T-helper 2 cell treated with Interferon-gamma antibody and Interleukin-4, amounts not matched to agents 5 μg/mL and 100 μg/mL, for 36 hours (primary cell): ENCODE results near the gene GALNT2.

Experiments used
- DNase-seq: peaks from one replicate; pipeline ENCODE4 v3.0.0; 2021; ENCODE audit warnings: low spot score
- H3K27ac Mint-ChIP-seq: one replicate; pipeline ENCODE4 v1.8.0; 2021; ENCODE audit warnings: mild to moderate bottlenecking, mixed read lengths
- H3K27me3 Mint-ChIP-seq: one replicate; pipeline ENCODE4 v1.8.0; 2021; ENCODE audit warnings: low read depth, mixed read lengths
- H3K36me3 Mint-ChIP-seq: one replicate; pipeline ENCODE4 v1.8.0; 2021; ENCODE audit warnings: low read depth, mixed read lengths
- H3K4me1 Mint-ChIP-seq: one replicate; pipeline ENCODE4 v1.8.0; 2021; ENCODE audit warnings: low read depth, mixed read lengths
- H3K4me3 Mint-ChIP-seq: one replicate; pipeline ENCODE4 v1.8.0; 2022; ENCODE audit warnings: mild to moderate bottlenecking, moderate library complexity, mixed read lengths
- H3K9me3 Mint-ChIP-seq: one replicate; pipeline ENCODE4 v1.8.0; 2021; ENCODE audit warnings: mixed read lengths

Gene GALNT2

GRCh38 chr1:230262867-230263567, 196.0 kb downstream of the GALNT2 start:
- H3K36me3 Mint-ChIP-seq: peaks cover 17% of the 10 kb centered on the region
- no peak overlapping the region for H3K4me3 Mint-ChIP-seq
- no peak for DNase-seq
- no peaks in the 10 kb centered on the region for H3K27me3 Mint-ChIP-seq
- H3K9me3 Mint-ChIP-seq: no peaks in the 10 kb centered on the region
- H3K4me1 Mint-ChIP-seq: peaks cover 1% of the 10 kb centered on the region
- H3K27ac Mint-ChIP-seq: no peak overlapping the region

DNA sequence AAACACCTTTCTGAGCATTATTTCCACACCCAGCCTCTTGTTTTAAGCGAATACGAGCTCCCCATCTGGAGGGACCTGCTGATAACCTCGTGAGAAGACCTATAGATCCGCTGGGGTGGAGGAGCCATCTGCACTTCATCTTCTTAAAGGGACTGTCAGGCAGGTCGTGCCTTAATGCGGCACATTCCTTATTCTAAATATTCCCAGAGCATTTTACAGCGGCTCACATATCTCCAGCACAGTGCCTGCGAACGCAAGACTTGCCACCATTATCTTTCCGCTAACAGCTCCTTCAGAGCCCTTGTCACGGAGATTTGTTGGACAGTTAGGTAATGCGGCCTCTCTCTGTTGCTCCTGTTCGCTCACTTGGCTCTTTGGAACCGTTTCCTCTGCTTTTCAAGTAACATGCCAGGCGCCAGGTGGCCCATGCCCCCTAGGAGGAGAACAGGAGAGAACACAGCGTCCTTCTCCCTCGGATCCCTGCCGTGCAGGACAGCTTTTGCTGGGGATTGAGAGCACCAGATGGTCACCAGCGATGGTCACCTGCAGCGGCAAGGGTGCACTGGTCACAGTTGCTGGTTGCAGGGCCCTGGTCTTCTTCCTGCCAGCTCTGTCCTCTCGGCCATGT, 196.6 kb downstream of the GALNT2 start:
- no peak overlapping the region for H3K27ac Mint-ChIP-seq
- H3K9me3 Mint-ChIP-seq: no peaks in the 10 kb centered on the region
- peaks cover 3% of the 10 kb centered on the region for H3K4me1 Mint-ChIP-seq
- H3K36me3 Mint-ChIP-seq: peaks cover 17% of the 10 kb centered on the region
- DNase-seq: no peak
- no peaks in the 10 kb centered on the region for H3K27me3 Mint-ChIP-seq
- no peak overlapping the region for H3K4me3 Mint-ChIP-seq

- Mint-ChIP-seq H3K9me3 (no peaks in the 10 kb centered on the region), H3K36me3 (peaks cover 15% of the 10 kb centered on the region), H3K27ac (no peak overlapping the region), H3K4me3 (no peak overlapping the region), H3K4me1 (peaks cover 3% of the 10 kb centered on the region), H3K27me3 (no peaks in the 10 kb centered on the region)
- DNase-seq: no peak
Measured at GRCh38 chr1:230264342-230264741, 197.3 kb downstream of the GALNT2 start.

- Mint-ChIP-seq H3K9me3 (no peaks in the 10 kb centered on the region), H3K27ac (no peak overlapping the region), H3K4me1 (peaks cover 7% of the 10 kb centered on the region), H3K27me3 (no peaks in the 10 kb centered on the region), H3K4me3 (no peak overlapping the region), H3K36me3 (peaks cover 13% of the 10 kb centered on the region)
- DNase-seq: no peak
Measured at GRCh38 chr1:230265200-230266115, 198.4 kb downstream of the GALNT2 start.

DNA sequence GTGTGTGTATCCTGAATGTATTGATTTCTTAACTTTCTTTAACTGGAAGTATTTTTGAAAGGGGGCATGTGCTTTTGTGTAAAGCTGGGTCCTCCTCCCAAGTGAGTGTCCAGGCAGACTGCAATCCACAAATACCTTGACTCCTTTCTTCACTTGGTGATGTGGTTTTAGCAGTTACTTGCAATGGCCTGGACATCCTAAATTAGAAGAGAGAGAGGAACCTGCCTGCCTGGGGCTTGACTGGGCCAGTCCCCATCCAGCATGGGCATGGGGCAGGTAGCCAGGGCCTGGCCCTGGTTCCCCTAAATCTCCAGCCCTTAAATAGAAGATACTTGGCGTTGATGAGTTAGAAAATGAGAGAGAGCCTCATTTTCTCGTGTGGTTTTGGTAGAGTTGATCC, 199.4 kb downstream of the GALNT2 start:
- peaks cover 16% of the 10 kb centered on the region for H3K36me3 Mint-ChIP-seq
- H3K9me3 Mint-ChIP-seq: no peaks in the 10 kb centered on the region
- peaks cover 16% of the 10 kb centered on the region for H3K4me1 Mint-ChIP-seq
- H3K27ac Mint-ChIP-seq: no peak overlapping the region
- no peak for DNase-seq
- no peak overlapping the region for H3K4me3 Mint-ChIP-seq
- H3K27me3 Mint-ChIP-seq: no peaks in the 10 kb centered on the region

DNA sequence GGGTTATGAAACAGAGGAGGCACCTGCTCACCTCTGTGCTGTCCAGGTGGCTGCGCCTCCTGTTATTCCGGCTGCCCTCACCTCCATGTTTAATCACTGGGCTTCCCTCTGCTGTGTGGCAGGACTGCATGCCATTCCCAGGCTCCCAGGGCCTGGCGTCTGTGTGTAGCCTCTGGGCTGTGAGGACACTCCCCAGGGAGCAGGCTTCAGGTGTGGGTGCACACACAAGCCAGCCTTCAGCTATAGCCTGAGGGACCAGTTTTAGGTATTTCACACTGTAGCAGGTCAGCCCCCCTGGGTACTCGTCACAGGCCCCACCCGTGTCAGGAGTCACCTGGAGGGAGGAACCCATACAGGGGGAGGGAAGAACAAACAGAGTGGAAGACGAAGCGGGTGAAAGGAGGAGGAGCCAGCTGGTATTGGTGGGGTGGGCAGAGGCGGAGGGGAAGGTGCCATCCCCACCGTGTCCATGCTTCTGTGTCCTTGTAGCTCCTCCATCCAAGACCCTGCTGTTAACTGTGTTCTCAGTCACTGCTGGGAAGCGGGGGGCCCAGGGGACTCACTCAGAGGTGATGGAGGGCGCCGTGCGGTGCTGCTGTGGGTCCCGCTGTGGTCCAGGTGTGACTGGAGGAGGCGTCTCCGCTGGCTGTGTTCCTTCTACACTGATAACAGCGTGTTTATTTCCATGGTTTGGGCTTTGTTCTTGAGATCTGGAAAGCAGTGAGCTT, 200.5 kb downstream of the GALNT2 start:
- Mint-ChIP-seq H3K4me3 (no peak overlapping the region), H3K27me3 (no peaks in the 10 kb centered on the region), H3K36me3 (peaks cover 16% of the 10 kb centered on the region), H3K27ac (no peak overlapping the region), H3K4me1 (peaks cover 20% of the 10 kb centered on the region), H3K9me3 (no peaks in the 10 kb centered on the region)
- DNase-seq: no peak

DNA sequence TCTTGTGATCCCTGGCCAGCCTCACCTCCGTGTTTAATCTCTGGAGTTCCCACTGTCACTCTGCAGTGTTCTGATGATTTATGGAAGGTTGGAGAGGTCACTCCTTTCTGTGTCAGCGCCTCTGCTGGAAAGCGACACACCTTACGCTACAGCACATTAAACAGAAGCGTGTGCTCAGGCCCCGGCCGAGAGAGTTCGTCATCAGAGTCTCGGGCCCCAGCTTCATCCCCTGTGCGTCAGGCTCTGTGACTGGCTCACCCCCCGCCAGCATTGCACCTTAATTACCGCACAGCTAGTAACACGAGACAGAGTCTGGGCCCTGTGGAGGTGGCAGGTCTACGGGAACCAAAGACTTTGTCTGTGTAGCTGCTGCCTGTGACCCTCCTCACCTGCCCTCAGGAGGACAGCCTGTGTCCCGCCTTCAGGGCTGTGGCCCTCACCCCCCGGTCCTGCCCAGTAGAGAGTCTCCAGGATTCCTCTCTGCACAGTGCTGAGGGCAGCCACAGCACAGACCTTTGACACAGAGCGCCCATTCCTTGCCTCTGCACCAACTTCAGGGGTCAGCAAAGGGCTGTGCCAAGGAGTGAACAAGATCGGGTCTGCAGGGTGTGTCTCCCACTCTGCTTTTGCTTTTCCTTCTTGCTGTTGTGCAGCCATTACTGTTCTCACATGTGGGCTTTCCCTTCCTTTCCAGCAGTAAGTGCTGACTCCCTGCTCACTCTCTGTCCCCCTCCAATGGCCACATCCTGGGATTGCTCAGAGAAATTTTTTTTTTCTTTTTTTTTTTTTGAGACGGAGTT, 201.5 kb downstream of the GALNT2 start:
- Mint-ChIP-seq H3K36me3 (peaks cover 13% of the 10 kb centered on the region), H3K4me3 (no peak overlapping the region), H3K4me1 (peaks cover 26% of the 10 kb centered on the region), H3K27ac (peak overlapping the region; percentile 45), H3K9me3 (no peaks in the 10 kb centered on the region), H3K27me3 (no peaks in the 10 kb centered on the region)
- DNase-seq: no peak

DNA sequence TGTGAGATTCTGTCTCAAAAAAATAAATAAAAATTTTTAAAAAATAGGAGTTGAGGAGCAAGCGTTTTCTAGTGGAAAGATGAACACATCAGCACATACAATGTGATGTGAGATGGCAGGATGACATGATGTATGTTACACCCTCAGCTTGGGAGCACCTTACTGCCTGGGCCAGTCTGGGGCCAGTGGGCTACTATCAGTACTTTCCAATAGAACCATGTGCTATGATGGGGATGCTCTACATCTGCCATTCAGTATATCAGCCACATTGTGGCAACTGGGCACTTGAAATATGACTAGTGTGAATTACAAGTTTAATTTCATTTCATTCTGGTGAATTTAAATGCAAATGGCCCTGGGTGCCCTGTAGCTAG, 203.1 kb downstream of the GALNT2 start:
- Mint-ChIP-seq H3K27ac (peak overlapping the region; percentile 56), H3K27me3 (no peaks in the 10 kb centered on the region), H3K4me3 (peak overlapping the region; percentile 58), H3K36me3 (peaks cover 10% of the 10 kb centered on the region), H3K4me1 (peaks cover 32% of the 10 kb centered on the region), H3K9me3 (no peaks in the 10 kb centered on the region)
- no peak for DNase-seq

GRCh38 chr1:230270559-230271281, 203.7 kb downstream of the GALNT2 start:
- no peaks in the 10 kb centered on the region for H3K9me3 Mint-ChIP-seq
- peak overlapping the region; percentile 58 for H3K4me3 Mint-ChIP-seq
- no peaks in the 10 kb centered on the region for H3K27me3 Mint-ChIP-seq
- peak; percentile 62 for DNase-seq
- peak overlapping the region; percentile 78 for H3K27ac Mint-ChIP-seq
- peaks cover 32% of the 10 kb centered on the region for H3K4me1 Mint-ChIP-seq
- H3K36me3 Mint-ChIP-seq: peaks cover 11% of the 10 kb centered on the region

DNA sequence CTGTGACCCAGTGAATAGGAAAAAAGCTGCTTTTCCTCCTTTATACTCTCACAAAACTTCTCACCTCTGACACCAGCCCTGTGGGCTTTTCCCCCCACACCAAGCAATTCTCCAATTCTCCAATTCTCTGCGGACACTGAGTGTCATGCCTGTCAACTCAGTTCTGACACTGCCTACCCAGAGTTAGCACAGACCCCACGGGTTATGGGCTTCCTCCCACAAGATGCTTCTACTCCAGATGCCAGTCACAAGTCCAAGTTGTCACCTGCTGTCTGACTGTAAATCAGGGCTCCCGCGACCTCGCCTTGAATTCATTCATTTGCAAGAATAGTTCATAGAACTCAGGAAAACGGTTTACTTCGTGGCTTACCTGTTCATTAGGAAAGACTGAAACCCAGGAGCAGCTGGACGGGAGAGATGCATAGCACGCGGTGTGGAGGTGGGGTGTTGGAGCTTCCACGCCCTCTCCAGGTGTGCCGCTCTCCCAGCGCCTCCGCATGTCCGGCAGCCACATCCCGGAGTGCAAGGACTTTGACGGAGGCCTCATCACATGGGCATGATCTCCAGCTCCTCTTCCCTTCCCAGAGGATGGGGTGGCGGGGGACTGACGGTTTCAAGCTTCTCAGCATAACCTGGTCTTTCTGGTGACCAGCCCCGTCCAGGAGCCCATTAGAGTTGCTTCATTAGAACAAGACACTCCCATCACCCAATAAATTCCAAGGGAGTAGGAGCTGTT, 204.4 kb downstream of the GALNT2 start:
- Mint-ChIP-seq H3K9me3 (no peaks in the 10 kb centered on the region), H3K4me3 (peak overlapping the region; percentile 16), H3K27ac (peak overlapping the region; percentile 78), H3K4me1 (peaks cover 32% of the 10 kb centered on the region), H3K36me3 (peaks cover 11% of the 10 kb centered on the region), H3K27me3 (no peaks in the 10 kb centered on the region)
- DNase-seq: no peak

- no peak for DNase-seq
- H3K36me3 Mint-ChIP-seq: peaks cover 11% of the 10 kb centered on the region
- H3K27ac Mint-ChIP-seq: no peak overlapping the region
- no peak overlapping the region for H3K4me3 Mint-ChIP-seq
- H3K27me3 Mint-ChIP-seq: no peaks in the 10 kb centered on the region
- H3K4me1 Mint-ChIP-seq: peaks cover 40% of the 10 kb centered on the region
- H3K9me3 Mint-ChIP-seq: no peaks in the 10 kb centered on the region
Measured at GRCh38 chr1:230272557-230272956, 205.5 kb downstream of the GALNT2 start.

GRCh38 chr1:230273141-230273710, 206.2 kb downstream of the GALNT2 start:
- DNase-seq: no peak
- Mint-ChIP-seq H3K36me3 (peaks cover 11% of the 10 kb centered on the region), H3K4me1 (peaks cover 38% of the 10 kb centered on the region), H3K4me3 (no peak overlapping the region), H3K27me3 (no peaks in the 10 kb centered on the region), H3K27ac (peak overlapping the region; percentile 37), H3K9me3 (no peaks in the 10 kb centered on the region)
